Measurements from ENCODE around the gene USP32.
"Not testable (repeated sequence)": the region's sequence is repeated elsewhere in the genome, so short reads cannot be mapped to it uniquely, and the experiment has no call there.

USP32 gene

GRCh38 chr17:60378187-60378586 is 13.7 kb downstream of the USP32 start:
- DNase-seq (ENCODE audit: low read depth): not testable (repeated sequence)

GRCh38 chr17:60372790-60373483 is 19.0 kb downstream of the USP32 start:
- peak; percentile 95 for DNase-seq (ENCODE audit: low read depth)

- DNase-seq (ENCODE audit: low read depth): no peak
Observed at GRCh38 chr17:60371818-60372510, 20.0 kb downstream of the USP32 start.

- no peak for DNase-seq (ENCODE audit: low read depth)
Observed at GRCh38 chr17:60371416-60371815, 20.5 kb downstream of the USP32 start.

- DNase-seq (ENCODE audit: low read depth): no peak
Observed at GRCh38 chr17:60369727-60370126, 22.2 kb downstream of the USP32 start.

- no peak for DNase-seq (ENCODE audit: low read depth)
Observed at GRCh38 chr17:60363700-60364405, 28.1 kb downstream of the USP32 start.

- no peak for DNase-seq (ENCODE audit: low read depth)
Observed at GRCh38 chr17:60362329-60362728, 29.6 kb downstream of the USP32 start.

- DNase-seq (ENCODE audit: low read depth): no peak
Observed at GRCh38 chr17:60361889-60362288, 30.0 kb downstream of the USP32 start.

- DNase-seq (ENCODE audit: low read depth): no peak
Observed at GRCh38 chr17:60359415-60359814, 32.5 kb downstream of the USP32 start.

- DNase-seq (ENCODE audit: low read depth): no peak
Observed at GRCh38 chr17:60358606-60359225, 33.2 kb downstream of the USP32 start.

- DNase-seq (ENCODE audit: low read depth): no peak
Observed at GRCh38 chr17:60356940-60357339, 35.0 kb downstream of the USP32 start.

GRCh38 chr17:60355663-60356594 is 36.0 kb downstream of the USP32 start:
- no peak for DNase-seq (ENCODE audit: low read depth)

GRCh38 chr17:60354223-60354622 is 37.7 kb downstream of the USP32 start:
- peak; percentile 84 for DNase-seq (ENCODE audit: low read depth)

GRCh38 chr17:60353773-60354172 is 38.2 kb downstream of the USP32 start:
- no peak for DNase-seq (ENCODE audit: low read depth)

- no peak for DNase-seq (ENCODE audit: low read depth)
Observed at GRCh38 chr17:60352569-60352968, 39.4 kb downstream of the USP32 start.

- DNase-seq (ENCODE audit: low read depth): no peak
Observed at GRCh38 chr17:60352071-60352470, 39.9 kb downstream of the USP32 start.

- no peak for DNase-seq (ENCODE audit: low read depth)
Observed at GRCh38 chr17:60351012-60351695, 40.8 kb downstream of the USP32 start.

- DNase-seq (ENCODE audit: low read depth): no peak
Observed at GRCh38 chr17:60348616-60349015, 43.3 kb downstream of the USP32 start.

GRCh38 chr17:60345233-60345632 is 46.7 kb downstream of the USP32 start:
- DNase-seq (ENCODE audit: low read depth): no peak

GRCh38 chr17:60342492-60342891 is 49.4 kb downstream of the USP32 start:
- not testable (repeated sequence) for DNase-seq (ENCODE audit: low read depth)

- DNase-seq (ENCODE audit: low read depth): no peak
Observed at GRCh38 chr17:60335289-60335688, 56.6 kb downstream of the USP32 start.

Data from ELR (cell line).